ENCODE measurements around the gene SLC38A8. TPM values are rescaled to one million over a fixed set of nuclear protein-coding genes. Genes with fewer than 3 reads are reported as not detected.

The SLC38A8 gene
- total and polyA plus RNA-seq, 2 experiments from 2014 or later: not detected

- H3K27me3 ChIP-seq: no peaks in the 10 kb centered on the region
- no peak overlapping the region for H3K4me3 ChIP-seq
- H3K36me3 ChIP-seq: peaks cover 55% of the 10 kb centered on the region
- no peaks in the 10 kb centered on the region for H3K9me3 ChIP-seq (ENCODE audit: low read depth)
- DNase-seq (ENCODE audit: low read depth in 1 of 2, low spot score in 1 of 2): no peak
- no peak overlapping the region for H3K27ac ChIP-seq
- no peaks in the 10 kb centered on the region for H3K4me1 ChIP-seq (ENCODE audit: low read depth)
- no peak for TF ChIP-seq CTCF (IDR thresholded peaks at IDR 0.05; ENCODE audit: low read depth, low read length)
Observed at GRCh38 chr16:84082835-84083569, 40.4 kb upstream of the SLC38A8 start.

- H3K36me3 ChIP-seq: peaks cover 52% of the 10 kb centered on the region
- H3K4me3 ChIP-seq: no peak overlapping the region
- H3K4me1 ChIP-seq (ENCODE audit: low read depth): no peaks in the 10 kb centered on the region
- H3K27me3 ChIP-seq: no peaks in the 10 kb centered on the region
- H3K9me3 ChIP-seq (ENCODE audit: low read depth): no peaks in the 10 kb centered on the region
- no peak overlapping the region for H3K27ac ChIP-seq
- no peak for TF ChIP-seq CTCF (IDR thresholded peaks at IDR 0.05; ENCODE audit: low read depth, low read length)
- DNase-seq (ENCODE audit: low read depth in 1 of 2, low spot score in 1 of 2): no peak
Observed at GRCh38 chr16:84082110-84082509, 39.5 kb upstream of the SLC38A8 start.

- H3K27me3 ChIP-seq: no peaks in the 10 kb centered on the region
- H3K9me3 ChIP-seq (ENCODE audit: low read depth): no peaks in the 10 kb centered on the region
- TF ChIP-seq CTCF (IDR thresholded peaks at IDR 0.05; ENCODE audit: low read depth, low read length): no peak
- peaks cover 46% of the 10 kb centered on the region for H3K36me3 ChIP-seq
- H3K4me3 ChIP-seq: no peak overlapping the region
- no peak overlapping the region for H3K27ac ChIP-seq
- H3K4me1 ChIP-seq (ENCODE audit: low read depth): no peaks in the 10 kb centered on the region
- DNase-seq (ENCODE audit: low read depth in 1 of 2, low spot score in 1 of 2): no peak
Observed at GRCh38 chr16:84081446-84081989, 38.9 kb upstream of the SLC38A8 start.

GRCh38 chr16:84080813-84081212 is 38.2 kb upstream of the SLC38A8 start:
- Histone ChIP-seq H3K27me3 (no peaks in the 10 kb centered on the region), H3K36me3 (peaks cover 42% of the 10 kb centered on the region), H3K4me1 (ENCODE audit: low read depth) (no peaks in the 10 kb centered on the region), H3K27ac (no peak overlapping the region), H3K4me3 (no peak overlapping the region), H3K9me3 (ENCODE audit: low read depth) (no peaks in the 10 kb centered on the region)
- TF ChIP-seq CTCF (IDR thresholded peaks at IDR 0.05; ENCODE audit: low read depth, low read length): no peak
- DNase-seq (ENCODE audit: low read depth in 1 of 2, low spot score in 1 of 2): no peak

GRCh38 chr16:84080378-84080777 is 37.8 kb upstream of the SLC38A8 start:
- Histone ChIP-seq H3K4me3 (no peak overlapping the region), H3K4me1 (ENCODE audit: low read depth) (no peaks in the 10 kb centered on the region), H3K9me3 (ENCODE audit: low read depth) (no peaks in the 10 kb centered on the region), H3K27ac (no peak overlapping the region), H3K36me3 (peaks cover 42% of the 10 kb centered on the region), H3K27me3 (no peaks in the 10 kb centered on the region)
- TF ChIP-seq CTCF (IDR thresholded peaks at IDR 0.05; ENCODE audit: low read depth, low read length): no peak
- no peak for DNase-seq (ENCODE audit: low read depth in 1 of 2, low spot score in 1 of 2)

Measured in cardiac muscle cell (in vitro differentiated cells and primary cell).